AG08396 (cell line): ENCODE results near the gene SORCS1.
"Not testable (repeated sequence)": the region's sequence is repeated elsewhere in the genome, so short reads cannot be mapped to it uniquely, and the experiment has no call there.

Source experiments
- DNase-seq: peaks from one replicate; pipeline ENCODE4 v3.0.0; 2012; ENCODE audit warnings: low spot score, mixed read lengths

The SORCS1 gene

GRCh38 chr10:106942035-106942662, 222.4 kb downstream of the SORCS1 start:
- no peak for DNase-seq

DNA sequence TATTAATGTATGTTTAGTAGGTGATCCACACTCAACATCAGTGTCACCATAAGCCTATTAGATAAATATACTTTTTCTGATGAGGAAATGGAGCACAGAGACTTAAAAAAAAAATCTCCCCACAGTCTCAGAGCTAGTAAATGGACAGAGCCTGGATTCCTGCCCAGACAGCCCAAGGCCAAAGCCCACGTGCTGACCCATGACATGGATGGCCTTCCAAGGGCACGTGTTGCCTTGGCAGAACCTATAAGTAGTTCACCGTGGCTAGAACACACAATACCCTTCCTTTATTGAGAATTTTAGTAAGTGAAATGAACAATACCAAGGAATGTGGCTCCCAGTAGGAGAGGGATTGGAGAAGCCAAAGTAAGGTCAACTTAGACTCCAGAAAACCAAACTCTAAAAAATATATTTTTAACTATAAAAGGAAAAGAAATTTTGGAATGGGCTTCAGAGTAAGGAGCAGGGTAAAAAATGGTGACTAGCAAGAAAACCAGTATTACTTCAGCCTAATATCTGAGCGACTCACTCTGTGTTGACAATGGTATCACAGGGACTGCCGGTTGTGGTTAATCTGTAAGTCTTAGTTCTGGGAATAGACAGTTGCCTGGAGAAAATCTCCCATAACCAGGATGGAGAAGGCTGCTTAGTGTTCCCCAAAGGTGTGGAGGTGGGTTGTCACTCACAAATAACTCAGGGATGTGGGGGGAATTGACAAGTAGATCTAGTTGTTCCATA, 223.0 kb downstream of the SORCS1 start:
- no peak for DNase-seq

DNA sequence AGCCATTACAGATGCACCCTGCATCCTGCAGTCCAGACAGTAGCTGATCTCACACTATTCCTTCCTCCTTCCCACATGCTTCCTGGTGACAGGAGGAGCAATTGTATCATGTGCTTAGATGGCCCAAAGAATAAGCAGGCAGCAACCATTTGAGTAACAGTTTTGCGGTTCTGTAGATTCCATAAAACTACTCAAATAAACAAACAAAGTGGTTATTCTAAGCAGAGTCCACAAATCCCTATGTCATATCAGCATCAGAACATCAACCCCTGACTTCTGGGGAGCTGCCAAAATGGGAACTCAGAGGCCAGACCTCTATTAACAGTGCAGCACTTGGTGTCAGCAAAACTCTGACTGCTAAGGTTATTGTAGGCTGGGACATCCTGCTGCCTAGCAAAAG, 226.0 kb downstream of the SORCS1 start:
- no peak for DNase-seq

DNA sequence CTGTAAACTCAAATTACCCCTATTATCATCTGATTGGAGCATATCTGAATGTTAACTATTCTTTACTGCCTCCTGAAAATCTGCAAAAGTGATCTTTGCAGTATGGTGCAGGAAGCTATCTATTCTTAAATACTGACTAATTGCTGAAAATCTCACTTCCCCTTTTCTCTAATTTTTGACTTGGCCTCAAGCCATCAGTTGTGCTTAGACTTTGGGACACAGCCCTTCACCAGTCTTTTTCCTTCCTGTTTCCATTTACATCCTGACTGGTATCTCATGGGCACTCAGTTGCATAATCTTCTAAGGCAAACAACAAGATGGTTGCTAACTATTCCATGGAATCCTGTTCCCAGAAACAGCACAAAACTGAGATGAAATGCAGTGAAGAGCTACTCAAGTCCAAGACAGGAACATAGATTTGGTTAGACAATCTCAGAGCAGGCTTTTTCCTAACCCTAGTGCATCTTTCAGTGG, 228.5 kb downstream of the SORCS1 start:
- DNase-seq: no peak

DNA sequence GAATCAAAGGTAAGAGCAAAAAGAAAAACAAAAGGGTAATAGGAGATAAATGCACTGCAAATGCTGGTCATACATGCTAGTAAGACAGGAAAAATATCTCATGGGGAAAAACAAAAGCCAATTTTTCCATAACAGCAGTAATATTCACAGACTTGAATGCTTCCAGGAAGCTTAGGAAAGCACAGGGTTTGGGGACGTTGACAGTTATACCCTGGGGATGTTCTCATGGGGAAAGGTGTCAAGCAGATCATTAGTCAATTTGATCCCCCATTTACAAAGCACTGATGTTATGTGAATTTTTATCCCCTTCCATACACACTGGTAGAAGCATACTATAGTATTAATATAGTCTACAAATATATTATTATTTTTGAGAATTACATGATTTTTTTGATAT, 232.7 kb downstream of the SORCS1 start:
- DNase-seq: no peak

GRCh38 chr10:106931159-106931852, 233.2 kb downstream of the SORCS1 start:
- DNase-seq: no peak

- DNase-seq: no peak
Observed at GRCh38 chr10:106930751-106931150, 233.8 kb downstream of the SORCS1 start.

GRCh38 chr10:106929291-106929895, 235.1 kb downstream of the SORCS1 start:
- no peak for DNase-seq

- DNase-seq: not testable (repeated sequence)
Observed at GRCh38 chr10:106928151-106928550, 236.4 kb downstream of the SORCS1 start.

GRCh38 chr10:106925191-106925590, 239.3 kb downstream of the SORCS1 start:
- no peak for DNase-seq

- no peak for DNase-seq
Observed at GRCh38 chr10:106920538-106920937, 244.0 kb downstream of the SORCS1 start.

GRCh38 chr10:106919871-106920282, 244.6 kb downstream of the SORCS1 start:
- DNase-seq: no peak

DNA sequence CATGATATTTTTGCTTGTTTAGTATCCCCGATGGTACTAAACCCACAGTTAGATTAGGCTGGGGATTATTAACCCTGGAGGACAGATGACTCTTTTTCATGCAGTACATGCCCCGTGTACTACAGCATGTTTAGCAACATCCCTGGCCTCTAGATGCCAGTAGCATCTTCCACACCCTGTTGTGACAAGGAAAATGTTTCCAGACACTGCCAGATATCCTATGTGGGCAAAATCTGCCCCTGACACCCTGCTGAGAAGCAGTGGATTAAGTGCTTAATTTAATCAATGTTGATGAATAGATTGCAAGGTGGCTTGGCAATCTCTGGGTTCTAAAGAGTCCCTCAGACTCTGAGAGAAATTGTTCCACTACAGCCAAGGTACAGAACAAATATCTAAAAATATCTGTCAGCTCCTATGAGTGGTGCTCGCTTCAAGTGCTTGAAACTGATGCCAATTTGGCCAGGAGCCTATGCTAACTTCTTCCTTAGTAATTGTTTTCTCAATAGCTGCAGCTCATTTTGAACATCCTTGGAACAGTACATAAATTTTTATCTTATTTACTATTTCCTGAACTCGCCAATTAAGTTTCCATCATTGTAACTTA, 247.0 kb downstream of the SORCS1 start:
- DNase-seq: no peak

- no peak for DNase-seq
Observed at GRCh38 chr10:106914016-106914415, 250.5 kb downstream of the SORCS1 start.

GRCh38 chr10:106913348-106913747, 251.2 kb downstream of the SORCS1 start:
- DNase-seq: no peak

DNA sequence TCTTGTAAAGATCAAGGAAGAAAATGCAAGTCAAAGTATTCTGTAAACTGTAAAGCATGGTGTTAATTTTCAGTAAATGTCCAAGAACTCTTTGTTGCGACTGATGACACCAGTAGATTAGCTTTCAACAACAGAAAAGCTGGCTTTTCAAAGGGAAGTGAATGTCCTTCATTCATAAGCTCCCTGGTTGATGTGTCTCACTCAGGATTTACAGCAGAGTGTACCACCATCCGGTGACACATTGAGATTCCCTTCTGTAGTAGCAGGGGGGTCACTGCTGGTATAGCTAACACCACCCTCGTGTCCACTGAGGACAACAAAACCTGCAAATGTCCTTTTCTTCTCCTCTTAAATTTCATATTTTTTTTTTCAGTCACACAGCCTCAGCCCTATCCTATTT, 253.4 kb downstream of the SORCS1 start:
- DNase-seq: no peak

GRCh38 chr10:106910666-106911065, 253.8 kb downstream of the SORCS1 start:
- no peak for DNase-seq

DNA sequence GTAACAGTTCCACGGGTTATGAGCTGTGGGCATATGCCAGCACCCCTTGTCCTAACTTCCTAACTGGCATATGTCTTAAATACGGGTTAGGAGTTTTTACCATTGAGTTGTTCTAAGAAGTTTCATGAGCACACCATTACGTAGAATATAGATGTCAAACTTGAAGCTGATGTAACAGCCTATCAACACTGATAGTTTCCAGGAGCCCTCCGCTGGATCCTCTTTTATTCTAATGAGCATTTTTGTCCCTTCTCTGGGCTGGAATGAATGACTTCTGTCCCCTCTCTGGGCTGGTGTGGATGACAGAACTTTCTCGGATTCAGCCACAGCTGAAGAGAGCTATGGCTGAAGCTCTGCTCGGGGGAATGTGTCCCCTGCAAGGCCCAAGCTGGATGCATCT, 256.3 kb downstream of the SORCS1 start:
- DNase-seq: no peak

- DNase-seq: no peak
Observed at GRCh38 chr10:106904209-106904608, 260.3 kb downstream of the SORCS1 start.

DNA sequence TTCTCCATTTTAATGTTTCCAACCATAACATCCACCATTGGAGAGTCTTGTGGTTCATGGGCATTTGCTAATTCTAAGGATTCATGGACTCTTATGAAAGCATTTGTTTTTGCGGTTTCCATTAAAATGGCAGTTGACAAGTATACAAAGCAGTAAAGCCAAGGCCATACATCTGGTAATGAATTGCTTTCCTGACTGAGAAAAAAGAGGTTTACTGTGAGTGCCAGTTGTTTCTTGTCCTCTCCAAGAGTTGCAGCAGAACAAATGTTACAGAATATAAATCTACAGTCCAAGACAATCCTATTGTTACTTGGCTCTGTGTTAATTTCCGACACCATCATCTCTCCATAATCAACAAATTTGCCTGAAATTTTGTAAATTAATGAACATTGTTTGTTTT, 261.3 kb downstream of the SORCS1 start:
- no peak for DNase-seq

DNA sequence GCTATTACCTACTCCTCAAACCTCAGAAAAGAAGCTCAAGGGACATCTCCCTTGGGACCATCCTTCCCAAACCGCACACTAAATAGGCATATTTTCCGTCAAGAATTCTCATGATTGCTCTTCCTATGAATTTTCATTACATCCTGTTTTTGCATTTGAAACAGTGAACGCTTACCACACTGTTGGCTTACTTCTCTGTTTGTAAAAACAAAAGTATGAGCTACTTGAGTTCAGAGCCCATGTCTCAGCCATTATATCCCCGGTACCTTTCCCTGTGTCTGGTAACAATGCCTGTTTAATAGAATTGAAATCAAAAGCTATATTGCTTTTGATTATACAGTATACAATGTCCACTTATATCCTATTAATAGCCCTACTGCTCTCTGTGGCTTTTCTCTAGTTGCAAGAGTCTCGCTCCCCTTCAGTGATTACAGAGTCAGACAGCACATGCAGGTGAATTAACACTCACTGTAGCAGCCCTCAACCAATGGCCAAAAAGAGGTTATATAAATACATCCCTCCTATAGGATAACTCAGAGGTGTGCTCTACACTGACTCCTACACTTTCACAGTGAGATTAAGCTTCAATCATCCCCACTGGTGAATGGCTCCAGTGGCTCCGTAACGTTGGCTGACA, 264.4 kb downstream of the SORCS1 start:
- no peak for DNase-seq

DNA sequence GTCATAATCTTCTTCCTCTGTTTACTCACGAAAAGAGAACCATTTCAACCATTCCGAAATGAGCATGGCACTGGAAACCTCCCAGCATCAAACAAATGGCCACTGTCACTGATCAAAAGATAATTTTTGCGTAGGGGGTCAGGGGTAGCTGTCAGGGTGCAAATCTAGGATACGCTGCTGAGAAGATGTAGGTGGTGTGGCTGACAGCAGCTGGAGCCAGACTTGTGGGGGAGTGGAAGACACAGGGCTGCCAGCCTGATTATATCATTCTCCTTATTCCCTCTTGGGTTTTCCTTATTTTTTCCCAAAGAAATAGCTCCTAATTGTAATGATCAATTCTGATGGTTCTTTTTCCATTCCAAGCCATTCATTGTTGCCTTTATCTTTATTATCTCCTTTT, 266.1 kb downstream of the SORCS1 start:
- no peak for DNase-seq
